ENCODE data around the gene GSC.

GSC gene

DNA sequence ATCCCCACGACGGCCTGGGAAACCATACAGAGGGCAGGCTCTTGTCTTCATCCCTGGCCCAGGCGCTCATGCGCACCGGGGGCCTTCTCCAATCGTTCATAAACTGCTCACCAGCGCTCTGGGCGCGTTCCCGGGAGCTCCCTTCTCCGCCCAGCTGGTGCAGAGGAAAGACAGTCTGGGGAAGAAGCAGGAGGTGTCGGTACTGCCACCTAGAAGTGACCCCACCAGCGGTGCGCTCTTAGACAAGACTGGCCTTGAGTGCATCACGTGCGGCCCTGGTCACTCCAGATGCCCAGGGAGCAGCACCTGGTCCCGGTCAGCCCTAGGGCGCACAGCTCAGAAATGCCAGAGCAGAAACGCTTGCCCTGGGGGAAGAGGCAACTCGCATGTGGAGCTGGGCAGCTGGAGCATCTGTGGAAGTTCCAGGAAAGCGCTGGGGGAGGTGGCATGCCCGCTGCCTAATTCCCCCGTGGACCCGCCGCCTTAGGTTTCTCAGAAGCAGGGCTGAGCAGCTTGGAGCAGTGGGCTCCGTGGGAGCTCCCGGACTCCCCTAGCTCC is 2.5 kb downstream of the GSC start:
- no peak overlapping the region for H4K5ac ChIP-seq (ENCODE audit: low read length)
- H4K8ac ChIP-seq (ENCODE audit: low read depth, low read length), result peak overlapping the region; percentile 67
- peaks cover 14% of the 10 kb centered on the region for H3K4me1 ChIP-seq (ENCODE audit: control insufficient read depth, low read depth, low read length)
- H3K4ac ChIP-seq (ENCODE audit: low read depth, low read length), result no peak overlapping the region
- H3K27ac ChIP-seq (ENCODE audit: low read depth, low read length), result no peak overlapping the region
- peak overlapping the region; percentile 29 for H3K18ac ChIP-seq (ENCODE audit: low read length)
- peak overlapping the region; percentile 30 for H3K23ac ChIP-seq (ENCODE audit: low read length)
- peak overlapping the region; percentile 96 for H3K9ac ChIP-seq (ENCODE audit: low read length)
- H2BK120ac ChIP-seq (ENCODE audit: low read depth, low read length), result no peak overlapping the region
- peaks cover 23% of the 10 kb centered on the region for H3K27me3 ChIP-seq (ENCODE audit: insufficient read depth, low read length, poor library complexity)
- DNase-seq, result peak; percentile 48
- WGBS (ENCODE audit: extremely low coverage, insufficient coverage, low lambda C conversion rate), result no CpG with 5 or more reads among the region's 27 CpGs
- peak overlapping the region; percentile 97 for H3K4me3 ChIP-seq (ENCODE audit: low read length)
- H3K79me2 ChIP-seq (ENCODE audit: control insufficient read depth, insufficient read depth, low read length), result peaks cover 32% of the 10 kb centered on the region
- H2BK15ac ChIP-seq (replicated peaks; ENCODE audit: low read depth), result no peak overlapping the region
- peak overlapping the region; percentile 98 for H3K56ac ChIP-seq (ENCODE audit: low read length)
- no peak overlapping the region for H2AK5ac ChIP-seq (ENCODE audit: low read length)
- peaks cover 4% of the 10 kb centered on the region for H3K79me1 ChIP-seq (ENCODE audit: low read length)
- no peak overlapping the region for H2BK5ac ChIP-seq (ENCODE audit: low read length)
- peak overlapping the region; percentile 90 for H3K4me2 ChIP-seq (ENCODE audit: low read length)
- peaks cover 3% of the 10 kb centered on the region for H3K36me3 ChIP-seq (ENCODE audit: control insufficient read depth, insufficient read depth, low read length)

DNA sequence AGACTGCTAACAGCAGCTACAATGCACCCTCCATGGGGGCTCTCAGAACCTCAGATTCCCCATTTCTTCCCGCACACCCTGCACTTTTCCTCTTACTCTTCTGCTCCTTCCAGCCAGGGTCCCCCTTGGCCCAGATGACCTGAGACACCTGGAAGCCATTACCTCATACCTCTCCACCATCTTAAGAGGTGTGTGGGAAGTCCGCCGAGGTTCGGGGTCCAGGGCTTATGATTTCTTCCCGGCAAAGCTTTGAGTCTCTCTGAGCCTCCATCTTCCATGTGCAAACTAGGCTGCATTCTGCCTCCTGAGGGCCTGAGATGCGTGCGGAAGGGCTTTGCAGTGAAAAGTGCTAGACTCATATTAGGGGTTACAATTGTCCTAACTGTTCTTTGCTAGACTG is 5.3 kb downstream of the GSC start:
- peaks cover 30% of the 10 kb centered on the region for H3K79me2 ChIP-seq (ENCODE audit: control insufficient read depth, insufficient read depth, low read length)
- H3K9ac ChIP-seq (ENCODE audit: low read length), result peak overlapping the region; percentile 9
- no peak overlapping the region for H3K23ac ChIP-seq (ENCODE audit: low read length)
- H2AK5ac ChIP-seq (ENCODE audit: low read length), result no peak overlapping the region
- WGBS (ENCODE audit: extremely low coverage, insufficient coverage, low lambda C conversion rate), result no CpG with 5 or more reads among the region's 7 CpGs
- peaks cover 4% of the 10 kb centered on the region for H3K79me1 ChIP-seq (ENCODE audit: low read length)
- H3K4me1 ChIP-seq (ENCODE audit: control insufficient read depth, low read depth, low read length), result peaks cover 13% of the 10 kb centered on the region
- no peak overlapping the region for H4K8ac ChIP-seq (ENCODE audit: low read depth, low read length)
- no peak overlapping the region for H3K4ac ChIP-seq (ENCODE audit: low read depth, low read length)
- H4K5ac ChIP-seq (ENCODE audit: low read length), result no peak overlapping the region
- no peak overlapping the region for H2BK5ac ChIP-seq (ENCODE audit: low read length)
- peak overlapping the region; percentile 28 for H3K18ac ChIP-seq (ENCODE audit: low read length)
- peak overlapping the region; percentile 63 for H3K56ac ChIP-seq (ENCODE audit: low read length)
- no peak overlapping the region for H3K4me3 ChIP-seq (ENCODE audit: low read length)
- peaks cover 3% of the 10 kb centered on the region for H3K36me3 ChIP-seq (ENCODE audit: control insufficient read depth, insufficient read depth, low read length)
- no peak overlapping the region for H3K4me2 ChIP-seq (ENCODE audit: low read length)
- H3K27ac ChIP-seq (ENCODE audit: low read depth, low read length), result peak overlapping the region; percentile 59
- H2BK15ac ChIP-seq (replicated peaks; ENCODE audit: low read depth), result no peak overlapping the region
- peak; percentile 74 for DNase-seq
- peaks cover 18% of the 10 kb centered on the region for H3K27me3 ChIP-seq (ENCODE audit: insufficient read depth, low read length, poor library complexity)
- no peak overlapping the region for H2BK120ac ChIP-seq (ENCODE audit: low read depth, low read length)

- peaks cover 10% of the 10 kb centered on the region for H3K79me2 ChIP-seq (ENCODE audit: control insufficient read depth, insufficient read depth, low read length)
- WGBS (ENCODE audit: extremely low coverage, insufficient coverage, low lambda C conversion rate), result no CpG with 5 or more reads among the region's 7 CpGs
- H3K79me1 ChIP-seq (ENCODE audit: low read length), result peaks cover 4% of the 10 kb centered on the region
- peaks cover 2% of the 10 kb centered on the region for H3K36me3 ChIP-seq (ENCODE audit: control insufficient read depth, insufficient read depth, low read length)
- no peak overlapping the region for H3K23ac ChIP-seq (ENCODE audit: low read length)
- no peak overlapping the region for H3K4ac ChIP-seq (ENCODE audit: low read depth, low read length)
- no peak overlapping the region for H3K4me3 ChIP-seq (ENCODE audit: low read length)
- no peak overlapping the region for H2BK120ac ChIP-seq (ENCODE audit: low read depth, low read length)
- H2BK5ac ChIP-seq (ENCODE audit: low read length), result no peak overlapping the region
- H3K27me3 ChIP-seq (ENCODE audit: insufficient read depth, low read length, poor library complexity), result peaks cover 4% of the 10 kb centered on the region
- H3K9ac ChIP-seq (ENCODE audit: low read length), result peak overlapping the region; percentile 0
- H4K8ac ChIP-seq (ENCODE audit: low read depth, low read length), result peak overlapping the region; percentile 76
- H4K5ac ChIP-seq (ENCODE audit: low read length), result no peak overlapping the region
- no peak overlapping the region for H3K4me2 ChIP-seq (ENCODE audit: low read length)
- no peak overlapping the region for H3K56ac ChIP-seq (ENCODE audit: low read length)
- no peak for DNase-seq
- no peak overlapping the region for H2BK15ac ChIP-seq (replicated peaks; ENCODE audit: low read depth)
- H3K4me1 ChIP-seq (ENCODE audit: control insufficient read depth, low read depth, low read length), result peaks cover 13% of the 10 kb centered on the region
- peak overlapping the region; percentile 34 for H3K18ac ChIP-seq (ENCODE audit: low read length)
- H3K27ac ChIP-seq (ENCODE audit: low read depth, low read length), result peak overlapping the region; percentile 77
- no peak overlapping the region for H2AK5ac ChIP-seq (ENCODE audit: low read length)
These were observed 7.5 kb downstream of the GSC start for GRCh38 chr14:94762431-94762830.

- no CpG with 5 or more reads among the region's 10 CpGs for WGBS (ENCODE audit: extremely low coverage, insufficient coverage, low lambda C conversion rate)
These were observed 7.9 kb downstream of the GSC start for GRCh38 chr14:94761997-94762377.

GRCh38 chr14:94761348-94761996 is 8.4 kb downstream of the GSC start:
- no CpG with 5 or more reads among the region's 12 CpGs for WGBS (ENCODE audit: extremely low coverage, insufficient coverage, low lambda C conversion rate)
- no peak overlapping the region for H3K23ac ChIP-seq (ENCODE audit: low read length)
- H3K27me3 ChIP-seq (ENCODE audit: insufficient read depth, low read length, poor library complexity), result no peaks in the 10 kb centered on the region

More at GRCh38 chr14:94761997-94762377, 7.9 kb downstream of the GSC start:
- H3K79me2 ChIP-seq (ENCODE audit: control insufficient read depth, insufficient read depth, low read length), result peaks cover 6% of the 10 kb centered on the region
- H3K4me2 ChIP-seq (ENCODE audit: low read length), result no peak overlapping the region
- H3K36me3 ChIP-seq (ENCODE audit: control insufficient read depth, insufficient read depth, low read length), result peaks cover 2% of the 10 kb centered on the region
- H3K27ac ChIP-seq (ENCODE audit: low read depth, low read length), result no peak overlapping the region
- H2BK5ac ChIP-seq (ENCODE audit: low read length), result no peak overlapping the region
- H3K56ac ChIP-seq (ENCODE audit: low read length), result peak overlapping the region; percentile 10
- H2BK120ac ChIP-seq (ENCODE audit: low read depth, low read length), result no peak overlapping the region
- H3K79me1 ChIP-seq (ENCODE audit: low read length), result peaks cover 4% of the 10 kb centered on the region
- peaks cover 4% of the 10 kb centered on the region for H3K27me3 ChIP-seq (ENCODE audit: insufficient read depth, low read length, poor library complexity)
- no peak overlapping the region for H3K4me3 ChIP-seq (ENCODE audit: low read length)
- H4K8ac ChIP-seq (ENCODE audit: low read depth, low read length), result no peak overlapping the region
- H2AK5ac ChIP-seq (ENCODE audit: low read length), result no peak overlapping the region
- no peak overlapping the region for H4K5ac ChIP-seq (ENCODE audit: low read length)
- H3K4ac ChIP-seq (ENCODE audit: low read depth, low read length), result no peak overlapping the region
- H3K4me1 ChIP-seq (ENCODE audit: control insufficient read depth, low read depth, low read length), result peaks cover 13% of the 10 kb centered on the region
- H3K9ac ChIP-seq (ENCODE audit: low read length), result no peak overlapping the region
- H3K18ac ChIP-seq (ENCODE audit: low read length), result no peak overlapping the region
- H3K23ac ChIP-seq (ENCODE audit: low read length), result no peak overlapping the region
- H2BK15ac ChIP-seq (replicated peaks; ENCODE audit: low read depth), result no peak overlapping the region
- peak; percentile 19 for DNase-seq

More at GRCh38 chr14:94761348-94761996, 8.4 kb downstream of the GSC start:
- Histone ChIP-seq H3K4ac (ENCODE audit: low read depth, low read length) (no peak overlapping the region), H3K4me3 (ENCODE audit: low read length) (no peak overlapping the region), H4K5ac (ENCODE audit: low read length) (no peak overlapping the region), H2BK15ac (replicated peaks; ENCODE audit: low read depth) (no peak overlapping the region), H3K18ac (ENCODE audit: low read length) (no peak overlapping the region), H2BK5ac (ENCODE audit: low read length) (no peak overlapping the region), H3K79me1 (ENCODE audit: low read length) (peaks cover 2% of the 10 kb centered on the region), H3K56ac (ENCODE audit: low read length) (no peak overlapping the region), H4K8ac (ENCODE audit: low read depth, low read length) (no peak overlapping the region), H3K27ac (ENCODE audit: low read depth, low read length) (no peak overlapping the region), H3K4me1 (ENCODE audit: control insufficient read depth, low read depth, low read length) (peaks cover 13% of the 10 kb centered on the region), H2BK120ac (ENCODE audit: low read depth, low read length) (no peak overlapping the region), H3K4me2 (ENCODE audit: low read length) (no peak overlapping the region), H2AK5ac (ENCODE audit: low read length) (no peak overlapping the region), H3K9ac (ENCODE audit: low read length) (no peak overlapping the region), H3K79me2 (ENCODE audit: control insufficient read depth, insufficient read depth, low read length) (peaks cover 1% of the 10 kb centered on the region), H3K36me3 (ENCODE audit: control insufficient read depth, insufficient read depth, low read length) (peaks cover 2% of the 10 kb centered on the region)
- DNase-seq, result no peak
